DND-41 (cell line): ENCODE data around the gene ACAP2.

Experiments used
- ATAC-seq: fragments of 200-7000 bp; cut with Tn5 transposase; 3 replicates; pipeline ENCODE4 v1.9.1; 2021; ENCODE audit warnings: low read depth; ENCODE audit not compliant: insufficient read depth
- DNase-seq: peaks from one replicate; pipeline ENCODE4 v3.0.0-alpha.2; 2020
- H2AFZ ChIP-seq: 2 replicates; pipeline ENCODE4 v1.6.0; 2012; ENCODE audit warnings: low read depth, low read length
- H3K27ac ChIP-seq: 2 replicates; pipeline ENCODE4 v1.5.1; 2012; ENCODE audit warnings: low read length, inconsistent platforms
- H3K27me3 ChIP-seq: fragments of 200-600 bp; sonication (generic); 2 replicates; pipeline ENCODE4 v1.6.0; 2012; ENCODE audit warnings: low read length, mild to moderate bottlenecking, inconsistent platforms; ENCODE audit not compliant: insufficient read depth, poor library complexity
- H3K36me3 ChIP-seq: 2 replicates; pipeline ENCODE4 v1.5.1; 2012; ENCODE audit warnings: low read length, inconsistent platforms; ENCODE audit not compliant: insufficient read depth
- H3K4me1 ChIP-seq: 2 replicates; pipeline ENCODE4 v1.5.1; 2012; ENCODE audit warnings: mild to moderate bottlenecking, low read length; ENCODE audit not compliant: insufficient read depth
- H3K4me2 ChIP-seq: 2 replicates; pipeline ENCODE4 v1.6.0; 2012; ENCODE audit warnings: mild to moderate bottlenecking, moderate library complexity, low read length, inconsistent platforms; ENCODE audit not compliant: insufficient read depth
- H3K4me3 ChIP-seq, 2 experiments: fragments of 200-600 bp in 1 of 2; shearing (Covaris generic) in 1 of 2; 2 replicates each; pipeline ENCODE4 v1.5.1; 2012 to 2016; ENCODE audit warnings: inconsistent platforms in 2 of 2, low read length in 2 of 2, mild to moderate bottlenecking in 2 of 2, low read depth in 1 of 2, moderate library complexity in 1 of 2
- H3K79me2 ChIP-seq: 2 replicates; pipeline ENCODE4 v1.6.0; 2012; ENCODE audit warnings: low read length, inconsistent platforms; ENCODE audit not compliant: insufficient read depth
- H3K9ac ChIP-seq: 2 replicates; pipeline ENCODE4 v1.6.0; 2012; ENCODE audit warnings: low read depth, mild to moderate bottlenecking, inconsistent platforms, low read length, moderate library complexity
- H3K9me3 ChIP-seq: 2 replicates; pipeline ENCODE4 v1.5.1; 2012; ENCODE audit warnings: low read length, moderate library complexity, mild to moderate bottlenecking, inconsistent platforms; ENCODE audit not compliant: insufficient read depth, severe bottlenecking
- H4K20me1 ChIP-seq: 2 replicates; pipeline ENCODE4 v1.6.0; 2012; ENCODE audit warnings: low read length; ENCODE audit not compliant: insufficient read depth
- EZH2 ChIP-seq: IDR thresholded peaks from 3 replicates; pipeline ENCODE4 v1.6.1; 2012; ENCODE audit warnings: borderline replicate concordance, low read depth, mild to moderate bottlenecking, moderate library complexity, low read length, inconsistent platforms; ENCODE audit not compliant: severe bottlenecking
- TF ChIP-seq, protein P1 (sequence below): IDR thresholded peaks from 2 replicates; pipeline ENCODE4 v1.5.1; 2012; ENCODE audit warnings: borderline replicate concordance, low read length, moderate library complexity, mild to moderate bottlenecking; ENCODE audit not compliant: poor library complexity, severe bottlenecking; ENCODE audit errors: extremely low read depth

ACAP2 gene

DNA sequence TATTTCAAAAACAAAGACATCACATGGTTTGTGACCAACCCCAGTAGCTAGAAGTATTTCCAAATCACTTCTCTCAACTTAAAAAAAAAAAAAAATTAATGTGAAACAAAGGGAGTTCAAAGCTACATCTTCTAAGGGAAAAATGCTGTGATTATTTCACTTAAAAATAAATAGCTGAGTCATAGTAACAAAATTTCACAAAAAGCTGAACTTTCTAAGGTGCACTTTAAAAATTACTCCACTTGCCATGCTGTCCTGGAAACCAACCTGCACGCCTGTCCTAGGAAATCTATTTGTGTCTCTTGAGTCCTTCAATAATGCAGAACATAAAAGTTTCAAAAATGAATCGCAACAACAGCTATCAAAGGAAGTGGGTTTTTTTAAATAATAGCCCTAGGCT lies 1.8 kb downstream of the ACAP2 start:
- H3K79me2 ChIP-seq = peaks cover 66% of the 10 kb centered on the region
- H3K27ac ChIP-seq = peak overlapping the region; percentile 56
- H3K4me3 ChIP-seq = peak overlapping the region; percentile 79 to 97; a peak in 3 of 4 replicates
- H3K36me3 ChIP-seq = peaks cover 2% of the 10 kb centered on the region
- DNase-seq (no peak), ATAC-seq (no peak)
- no peaks in the 10 kb centered on the region for H3K9me3 ChIP-seq
- H3K27me3 ChIP-seq = no peaks in the 10 kb centered on the region
- H2AFZ ChIP-seq = no peak overlapping the region
- H4K20me1 ChIP-seq = peaks cover 27% of the 10 kb centered on the region
- peak overlapping the region; percentile 89 for H3K4me2 ChIP-seq
- TF ChIP-seq, protein P1, sequence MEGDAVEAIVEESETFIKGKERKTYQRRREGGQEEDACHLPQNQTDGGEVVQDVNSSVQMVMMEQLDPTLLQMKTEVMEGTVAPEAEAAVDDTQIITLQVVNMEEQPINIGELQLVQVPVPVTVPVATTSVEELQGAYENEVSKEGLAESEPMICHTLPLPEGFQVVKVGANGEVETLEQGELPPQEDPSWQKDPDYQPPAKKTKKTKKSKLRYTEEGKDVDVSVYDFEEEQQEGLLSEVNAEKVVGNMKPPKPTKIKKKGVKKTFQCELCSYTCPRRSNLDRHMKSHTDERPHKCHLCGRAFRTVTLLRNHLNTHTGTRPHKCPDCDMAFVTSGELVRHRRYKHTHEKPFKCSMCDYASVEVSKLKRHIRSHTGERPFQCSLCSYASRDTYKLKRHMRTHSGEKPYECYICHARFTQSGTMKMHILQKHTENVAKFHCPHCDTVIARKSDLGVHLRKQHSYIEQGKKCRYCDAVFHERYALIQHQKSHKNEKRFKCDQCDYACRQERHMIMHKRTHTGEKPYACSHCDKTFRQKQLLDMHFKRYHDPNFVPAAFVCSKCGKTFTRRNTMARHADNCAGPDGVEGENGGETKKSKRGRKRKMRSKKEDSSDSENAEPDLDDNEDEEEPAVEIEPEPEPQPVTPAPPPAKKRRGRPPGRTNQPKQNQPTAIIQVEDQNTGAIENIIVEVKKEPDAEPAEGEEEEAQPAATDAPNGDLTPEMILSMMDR = no peak
- no peak for TF ChIP-seq EZH2
- H3K4me1 ChIP-seq = peaks cover 34% of the 10 kb centered on the region
- H3K9ac ChIP-seq = peak overlapping the region; percentile 93

DNA sequence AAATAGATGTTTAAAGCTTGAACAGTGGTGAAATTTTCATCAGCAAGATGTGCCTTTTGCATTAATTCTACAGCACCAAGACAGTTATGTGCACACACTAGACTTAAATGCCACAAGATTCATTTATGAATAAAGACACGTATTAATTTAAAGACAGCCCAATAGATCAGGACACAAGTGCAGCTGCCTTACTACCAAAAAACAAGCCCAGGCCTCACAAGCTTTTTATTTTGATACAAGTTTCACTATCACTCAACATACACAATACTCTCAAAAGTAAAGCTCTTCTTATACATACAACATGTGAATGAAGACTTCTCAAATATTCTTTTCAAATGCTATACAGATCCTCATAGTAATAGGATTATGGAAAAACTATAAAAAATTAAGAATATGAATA lies 2.4 kb downstream of the ACAP2 start:
- Histone ChIP-seq H3K27me3 (no peaks in the 10 kb centered on the region), H4K20me1 (peaks cover 27% of the 10 kb centered on the region), H3K36me3 (peaks cover 2% of the 10 kb centered on the region), H3K27ac (no peak overlapping the region), H3K4me3 (no peak overlapping the region), H3K4me1 (peaks cover 34% of the 10 kb centered on the region), H3K4me2 (peak overlapping the region; percentile 89; the same call in 1 of the 2 replicates), H2AFZ (no peak overlapping the region), H3K9me3 (no peaks in the 10 kb centered on the region), H3K79me2 (peaks cover 72% of the 10 kb centered on the region), H3K9ac (no peak overlapping the region)
- DNase-seq (no peak), ATAC-seq (no peak)
- TF ChIP-seq, protein P1 = no peak
- TF ChIP-seq EZH2 = no peak

DNA sequence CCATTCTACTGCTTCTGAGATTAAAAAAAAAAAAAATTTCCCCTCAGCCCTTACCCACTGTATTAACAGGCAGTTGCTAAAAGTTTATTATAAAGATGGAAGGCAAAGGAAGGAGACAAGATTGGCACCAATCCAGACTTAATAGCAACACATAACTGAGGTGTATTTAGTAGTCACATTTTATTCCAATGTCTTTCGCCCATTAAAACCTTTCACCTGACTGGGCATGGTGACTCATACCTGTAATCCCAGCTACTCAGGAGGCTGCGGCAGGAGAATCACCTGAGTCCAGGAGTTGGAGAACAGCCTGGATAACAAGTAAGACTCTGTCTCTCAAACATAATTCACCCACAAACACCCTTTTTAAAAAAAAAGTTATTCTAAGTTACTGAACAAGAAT lies 4.4 kb downstream of the ACAP2 start:
- H3K4me2 ChIP-seq = no peak overlapping the region
- H3K9ac ChIP-seq = no peak overlapping the region
- H3K4me1 ChIP-seq = peaks cover 26% of the 10 kb centered on the region
- no peaks in the 10 kb centered on the region for H3K27me3 ChIP-seq
- ATAC-seq (no peak), DNase-seq (no peak)
- TF ChIP-seq, protein P1 = no peak
- no peak for TF ChIP-seq EZH2
- H2AFZ ChIP-seq = no peak overlapping the region
- no peak overlapping the region for H3K27ac ChIP-seq
- H3K4me3 ChIP-seq = no peak overlapping the region
- peaks cover 2% of the 10 kb centered on the region for H3K36me3 ChIP-seq
- H3K79me2 ChIP-seq = peaks cover 90% of the 10 kb centered on the region
- H3K9me3 ChIP-seq = no peaks in the 10 kb centered on the region
- peaks cover 36% of the 10 kb centered on the region for H4K20me1 ChIP-seq

DNA sequence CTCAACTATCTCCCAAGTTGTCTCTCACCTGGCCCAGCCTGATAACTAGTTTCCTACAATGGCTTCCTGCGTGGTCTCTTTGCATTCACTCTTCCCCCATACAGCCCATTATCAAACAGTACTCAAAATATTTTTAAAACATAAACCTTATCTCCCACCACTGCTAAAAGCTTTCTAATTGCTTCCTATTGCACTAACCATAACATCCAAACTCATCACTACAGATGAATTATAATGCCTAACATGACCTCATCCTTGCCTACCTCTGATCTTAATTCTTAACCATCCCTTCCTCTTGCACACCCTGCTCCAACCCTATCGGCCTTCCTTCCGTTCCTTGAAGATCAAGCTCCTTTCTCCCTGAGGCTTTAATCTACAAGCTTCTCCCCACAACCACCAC lies 17.0 kb downstream of the ACAP2 start:
- no peaks in the 10 kb centered on the region for H3K36me3 ChIP-seq
- no peak overlapping the region for H3K9ac ChIP-seq
- H3K4me3 ChIP-seq = no peak overlapping the region
- H2AFZ ChIP-seq = no peak overlapping the region
- H3K79me2 ChIP-seq = peaks cover 94% of the 10 kb centered on the region
- H4K20me1 ChIP-seq = peaks cover 36% of the 10 kb centered on the region
- no peak for DNase-seq
- no peaks in the 10 kb centered on the region for H3K4me1 ChIP-seq
- TF ChIP-seq EZH2 = no peak
- TF ChIP-seq, protein P1 = no peak
- no peaks in the 10 kb centered on the region for H3K9me3 ChIP-seq
- ATAC-seq = 0 out of 3 replicates have a peak, but pooled peaks have one; percentile 29
- no peak overlapping the region for H3K27ac ChIP-seq
- H3K27me3 ChIP-seq = no peaks in the 10 kb centered on the region
- no peak overlapping the region for H3K4me2 ChIP-seq
